Fibroblast of lung (primary cell): Measurements from ENCODE around the gene IER5L. TPM values are rescaled to one million over a fixed set of nuclear protein-coding genes. Genes with fewer than 3 reads are reported as not detected.

Source experiments
- DNase-seq, 2 donors: peaks; one replicate each; pipeline versions ENCODE4 v3.0.0 to v3.0.0-alpha.2; 2010; ENCODE audit warnings: low read depth in 2 of 2
- H2AFZ ChIP-seq: 2 replicates; pipeline ENCODE4 v1.5.1; 2012; ENCODE audit warnings: low read length, control low read depth, inconsistent platforms
- H3K27ac ChIP-seq: 2 replicates; pipeline ENCODE4 v1.5.1; 2011; ENCODE audit warnings: low read length, control low read depth; ENCODE audit not compliant: insufficient read depth
- H3K27me3 ChIP-seq: 2 replicates; pipeline ENCODE4 v1.5.1; 2011; ENCODE audit warnings: mild to moderate bottlenecking, low read length; ENCODE audit not compliant: control insufficient read depth, insufficient read depth
- H3K36me3 ChIP-seq: 2 replicates; pipeline ENCODE4 v1.5.1; 2011; ENCODE audit warnings: low read length; ENCODE audit not compliant: control insufficient read depth, insufficient read depth
- H3K4me1 ChIP-seq: 2 replicates; pipeline ENCODE4 v1.5.1; 2011; ENCODE audit warnings: low read length; ENCODE audit not compliant: control insufficient read depth, insufficient read depth; ENCODE audit errors: extremely low read depth
- H3K4me2 ChIP-seq: 2 replicates; pipeline ENCODE4 v1.5.1; 2011; ENCODE audit warnings: low read length, control low read depth; ENCODE audit not compliant: insufficient read depth; ENCODE audit errors: extremely low read depth
- H3K4me3 ChIP-seq, 4 experiments: fragments of 200-600 bp in 1 of 4; sonication (generic) in 1 of 4; replicated peaks in 1 of 4; 2 replicates each; pipeline ENCODE4 v1.5.1; 2011 to 2016; ENCODE audit warnings: low read length in 4 of 4, low read depth in 3 of 4, mild to moderate bottlenecking in 3 of 4, control low read depth in 2 of 4, inconsistent platforms in 1 of 4, mixed read lengths in 1 of 4; ENCODE audit not compliant: insufficient read depth in 1 of 4; ENCODE audit errors: control extremely low read depth in 1 of 4
- H3K79me2 ChIP-seq: 2 replicates; pipeline ENCODE4 v1.5.1; 2012; ENCODE audit warnings: mild to moderate bottlenecking, low read length, inconsistent platforms; ENCODE audit not compliant: control insufficient read depth, insufficient read depth
- H3K9ac ChIP-seq: 2 replicates; pipeline ENCODE4 v1.5.1; 2011; ENCODE audit warnings: mild to moderate bottlenecking, low read length, control low read depth; ENCODE audit not compliant: insufficient read depth
- H3K9me3 ChIP-seq: 2 replicates; pipeline ENCODE4 v1.5.1; 2012; ENCODE audit warnings: low read depth, low read length; ENCODE audit not compliant: control insufficient read depth, insufficient read depth
- H4K20me1 ChIP-seq: 2 replicates; pipeline ENCODE4 v1.5.1; 2011; ENCODE audit warnings: low read length; ENCODE audit not compliant: control insufficient read depth, insufficient read depth; ENCODE audit errors: extremely low read depth
- EZH2 ChIP-seq: IDR thresholded peaks from 2 replicates; pipeline ENCODE4 v1.5.1; 2012; ENCODE audit warnings: low read length, control low read depth, mild to moderate bottlenecking; ENCODE audit errors: missing control alignments
- polyA plus RNA-seq, 2 donors: library from polyadenylated mRNA; depleted of rRNA in 1 of 2; stranded (reverse) in 1 of 2; unstranded in 1 of 2; fragments of >200 nt; gene quantifications; 2 replicates each; pipeline ENCODE4 v1.2.1, GENCODE V29; 2011 to 2012; ENCODE audit warnings: missing spikeins in 1 of 2
- total RNA-seq: library from RNA; depleted of rRNA; stranded (reverse); fragments of >200 nt; gene quantifications from 2 replicates; pipeline ENCODE4 v1.2.1, GENCODE V29; 2014
- TF ChIP-seq, protein P1 (sequence below), 2 donors: IDR thresholded peaks in 1 of 2; conservative IDR thresholded peaks in 1 of 2; 1 replicate in 1 of 2; 2 replicates in 1 of 2; pipeline ENCODE4 v1.5.1; 2011 to 2012; ENCODE audit warnings: low read length in 2 of 2, control low read depth in 1 of 2, inconsistent platforms in 1 of 2, low read depth in 1 of 2, mild to moderate bottlenecking in 1 of 2

IER5L gene
- total and polyA plus RNA-seq, 2 donors (not counting 1 experiment from before 2014, with no cell fraction given): 9.2 to 71.5 TPM

DNA sequence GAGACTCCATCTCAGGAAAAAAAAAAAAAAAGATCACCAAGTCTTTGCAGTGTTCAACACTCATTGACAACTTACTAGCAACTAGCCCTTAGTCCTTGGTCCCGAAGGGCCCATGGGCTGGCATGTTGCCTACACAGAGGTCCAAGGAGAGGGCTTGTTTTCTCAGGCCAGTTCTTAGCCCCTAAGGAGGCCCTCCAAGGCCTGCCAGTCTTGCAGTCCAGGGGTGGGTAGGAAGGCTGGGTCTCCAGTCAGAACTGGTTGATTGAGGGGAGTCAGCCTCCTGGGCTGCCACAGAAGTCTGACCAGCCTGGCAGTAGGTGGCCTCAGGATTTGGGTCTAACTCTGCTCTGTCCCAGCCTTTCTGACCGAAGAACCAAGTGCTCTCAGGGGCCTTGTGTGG, 32.7 kb downstream of the IER5L start:
- Histone ChIP-seq H2AFZ (no peak overlapping the region), H3K4me3 (peak overlapping the region in 1 of 4 experiments; percentile 25), H3K4me1 (peaks cover 51% of the 10 kb centered on the region), H3K36me3 (peaks cover 15% of the 10 kb centered on the region), H3K9ac (peak overlapping the region; percentile 13), H3K27me3 (no peaks in the 10 kb centered on the region), H3K27ac (peak overlapping the region; percentile 91), H4K20me1 (no peaks in the 10 kb centered on the region), H3K4me2 (peak overlapping the region; percentile 33), H3K9me3 (no peaks in the 10 kb centered on the region), H3K79me2 (peaks cover 19% of the 10 kb centered on the region)
- no peak for TF ChIP-seq EZH2
- TF ChIP-seq, protein P1, sequence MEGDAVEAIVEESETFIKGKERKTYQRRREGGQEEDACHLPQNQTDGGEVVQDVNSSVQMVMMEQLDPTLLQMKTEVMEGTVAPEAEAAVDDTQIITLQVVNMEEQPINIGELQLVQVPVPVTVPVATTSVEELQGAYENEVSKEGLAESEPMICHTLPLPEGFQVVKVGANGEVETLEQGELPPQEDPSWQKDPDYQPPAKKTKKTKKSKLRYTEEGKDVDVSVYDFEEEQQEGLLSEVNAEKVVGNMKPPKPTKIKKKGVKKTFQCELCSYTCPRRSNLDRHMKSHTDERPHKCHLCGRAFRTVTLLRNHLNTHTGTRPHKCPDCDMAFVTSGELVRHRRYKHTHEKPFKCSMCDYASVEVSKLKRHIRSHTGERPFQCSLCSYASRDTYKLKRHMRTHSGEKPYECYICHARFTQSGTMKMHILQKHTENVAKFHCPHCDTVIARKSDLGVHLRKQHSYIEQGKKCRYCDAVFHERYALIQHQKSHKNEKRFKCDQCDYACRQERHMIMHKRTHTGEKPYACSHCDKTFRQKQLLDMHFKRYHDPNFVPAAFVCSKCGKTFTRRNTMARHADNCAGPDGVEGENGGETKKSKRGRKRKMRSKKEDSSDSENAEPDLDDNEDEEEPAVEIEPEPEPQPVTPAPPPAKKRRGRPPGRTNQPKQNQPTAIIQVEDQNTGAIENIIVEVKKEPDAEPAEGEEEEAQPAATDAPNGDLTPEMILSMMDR (conservative IDR thresholded peaks at IDR 0.05 in 1 of 2, IDR thresholded peaks at IDR 0.05 in 1 of 2; ENCODE audit: low read depth in 1 of 2, low read length in 2 of 2): no peak
- DNase-seq: peak; percentile 25 to 30

DNA sequence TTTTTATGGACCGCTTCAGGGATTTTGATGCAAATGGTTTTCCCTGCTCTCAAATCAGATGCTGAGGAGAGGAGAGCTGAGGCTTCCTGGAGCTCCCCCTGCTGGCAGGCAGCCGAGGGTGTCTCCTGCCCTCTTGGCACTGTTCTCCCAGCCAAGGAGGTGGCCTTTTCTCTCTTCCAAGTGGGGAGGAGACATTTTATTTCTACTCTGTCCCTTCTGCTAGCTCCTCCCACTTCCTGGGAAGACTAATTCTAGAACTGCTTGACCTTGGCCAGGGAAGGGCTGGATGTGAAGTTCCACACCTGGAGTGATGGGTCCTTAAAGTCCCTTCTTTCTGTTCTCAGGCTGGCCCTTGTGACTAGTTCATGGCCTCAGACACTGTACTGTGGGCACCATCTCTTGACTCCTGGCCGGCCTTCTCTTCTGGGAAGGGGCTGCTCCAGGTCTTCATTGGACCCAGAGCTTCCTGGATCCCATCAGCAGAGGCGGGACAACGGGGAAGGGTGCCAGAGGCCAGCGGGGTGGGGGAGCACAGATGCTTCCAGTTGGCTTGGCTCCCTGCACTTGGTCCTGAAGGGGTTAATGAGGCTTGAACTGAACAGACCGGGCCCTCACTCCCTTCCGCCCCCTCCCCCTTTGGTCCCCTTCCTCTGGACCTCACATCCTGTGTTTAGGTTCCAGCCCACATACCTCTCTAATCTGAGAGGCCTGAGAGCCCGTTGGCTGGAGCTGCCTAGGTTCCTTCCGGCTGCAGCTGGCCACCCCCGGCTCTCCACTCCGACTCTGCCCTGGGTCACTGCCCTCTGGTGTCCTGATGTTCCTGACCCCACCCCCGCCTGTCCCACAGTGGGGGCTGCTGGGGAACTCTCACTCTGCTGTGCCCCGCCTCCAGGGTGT, 34.8 kb downstream of the IER5L start:
- no peaks in the 10 kb centered on the region for H3K9me3 ChIP-seq
- H3K27me3 ChIP-seq: no peaks in the 10 kb centered on the region
- TF ChIP-seq EZH2: no peak
- TF ChIP-seq, protein P1 (conservative IDR thresholded peaks at IDR 0.05 in 1 of 2, IDR thresholded peaks at IDR 0.05 in 1 of 2; ENCODE audit: low read depth in 1 of 2, low read length in 2 of 2): peak; percentile 81 to 98
- peak; percentile 91 to 94 for DNase-seq
- no peak overlapping the region for H2AFZ ChIP-seq
- H3K9ac ChIP-seq: peak overlapping the region; percentile 47
- H3K4me1 ChIP-seq: peaks cover 66% of the 10 kb centered on the region
- H3K4me3 ChIP-seq: peak overlapping the region in 2 of 4 experiments; percentile 24 to 69
- H3K27ac ChIP-seq: peak overlapping the region; percentile 82
- peaks cover 19% of the 10 kb centered on the region for H3K79me2 ChIP-seq
- peak overlapping the region; percentile 62 for H3K4me2 ChIP-seq
- no peaks in the 10 kb centered on the region for H4K20me1 ChIP-seq
- peaks cover 10% of the 10 kb centered on the region for H3K36me3 ChIP-seq

DNA sequence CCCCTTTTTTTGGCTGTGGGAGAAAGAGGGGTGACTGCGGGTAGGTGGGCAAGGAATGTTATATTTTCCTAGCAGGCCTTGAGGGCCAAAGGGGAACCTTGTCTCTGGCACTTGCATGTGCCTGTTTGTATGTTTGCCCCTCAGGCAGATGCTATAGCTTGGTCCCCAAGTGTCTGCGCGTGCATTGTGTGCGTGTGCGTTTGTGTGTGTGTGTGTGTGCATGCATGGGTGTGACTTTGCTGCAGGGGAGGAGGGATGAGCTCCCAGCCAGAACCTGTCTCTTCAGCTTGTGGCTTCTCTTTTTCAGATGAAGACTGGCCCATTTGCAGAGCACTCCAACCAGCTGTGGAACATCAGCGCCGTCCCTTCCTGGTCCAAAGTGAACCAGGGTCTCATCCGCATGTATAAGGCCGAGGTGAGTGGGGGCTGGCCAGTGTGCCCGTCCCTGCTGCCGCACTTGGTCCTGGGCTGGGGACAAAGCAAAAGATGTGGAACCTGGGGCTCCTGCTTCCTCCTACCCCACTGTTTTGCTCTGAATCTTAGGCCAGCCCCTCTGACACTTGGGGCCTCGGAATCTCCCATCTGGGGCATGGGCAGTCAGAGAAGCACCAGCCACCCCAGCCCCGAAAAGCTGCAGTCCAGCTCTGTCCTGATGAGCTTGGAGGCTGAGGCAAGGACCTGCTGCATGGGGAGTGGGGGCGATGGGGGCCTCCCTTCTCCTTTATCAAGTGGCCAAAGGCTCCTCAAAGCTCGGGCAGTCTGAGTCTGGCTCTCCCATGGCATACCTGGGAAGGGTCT, 35.7 kb downstream of the IER5L start:
- no peaks in the 10 kb centered on the region for H3K9me3 ChIP-seq
- H3K4me3 ChIP-seq: peak overlapping the region in 3 of 4 experiments; percentile 11 to 69 (median 14)
- DNase-seq: no peak
- H2AFZ ChIP-seq: no peak overlapping the region
- peak overlapping the region; percentile 39 for H3K9ac ChIP-seq
- no peaks in the 10 kb centered on the region for H4K20me1 ChIP-seq
- peaks cover 8% of the 10 kb centered on the region for H3K36me3 ChIP-seq
- TF ChIP-seq EZH2: no peak
- TF ChIP-seq, protein P1 (conservative IDR thresholded peaks at IDR 0.05 in 1 of 2, IDR thresholded peaks at IDR 0.05 in 1 of 2; ENCODE audit: low read depth in 1 of 2, low read length in 2 of 2): no peak
- no peaks in the 10 kb centered on the region for H3K27me3 ChIP-seq
- H3K4me2 ChIP-seq: peak overlapping the region; percentile 62
- peak overlapping the region; percentile 82 for H3K27ac ChIP-seq
- H3K79me2 ChIP-seq: peaks cover 19% of the 10 kb centered on the region
- H3K4me1 ChIP-seq: peaks cover 74% of the 10 kb centered on the region
